Epithelial cell of prostate (primary cell): ENCODE results near the gene RNF149.
"Not testable (repeated sequence)": the region's sequence is repeated elsewhere in the genome, so short reads cannot be mapped to it uniquely, and the experiment has no call there.

Source experiments
- DNase-seq: peaks from one replicate; pipeline ENCODE4 v3.0.0-alpha.2; 2011; ENCODE audit warnings: low read depth, low spot score
- H3K27ac ChIP-seq: fragments of 450-650 bp; 2 replicates; pipeline ENCODE4 v1.5.1; 2017; ENCODE audit warnings: mild to moderate bottlenecking

Gene RNF149, protein sequence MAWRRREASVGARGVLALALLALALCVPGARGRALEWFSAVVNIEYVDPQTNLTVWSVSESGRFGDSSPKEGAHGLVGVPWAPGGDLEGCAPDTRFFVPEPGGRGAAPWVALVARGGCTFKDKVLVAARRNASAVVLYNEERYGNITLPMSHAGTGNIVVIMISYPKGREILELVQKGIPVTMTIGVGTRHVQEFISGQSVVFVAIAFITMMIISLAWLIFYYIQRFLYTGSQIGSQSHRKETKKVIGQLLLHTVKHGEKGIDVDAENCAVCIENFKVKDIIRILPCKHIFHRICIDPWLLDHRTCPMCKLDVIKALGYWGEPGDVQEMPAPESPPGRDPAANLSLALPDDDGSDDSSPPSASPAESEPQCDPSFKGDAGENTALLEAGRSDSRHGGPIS

DNA sequence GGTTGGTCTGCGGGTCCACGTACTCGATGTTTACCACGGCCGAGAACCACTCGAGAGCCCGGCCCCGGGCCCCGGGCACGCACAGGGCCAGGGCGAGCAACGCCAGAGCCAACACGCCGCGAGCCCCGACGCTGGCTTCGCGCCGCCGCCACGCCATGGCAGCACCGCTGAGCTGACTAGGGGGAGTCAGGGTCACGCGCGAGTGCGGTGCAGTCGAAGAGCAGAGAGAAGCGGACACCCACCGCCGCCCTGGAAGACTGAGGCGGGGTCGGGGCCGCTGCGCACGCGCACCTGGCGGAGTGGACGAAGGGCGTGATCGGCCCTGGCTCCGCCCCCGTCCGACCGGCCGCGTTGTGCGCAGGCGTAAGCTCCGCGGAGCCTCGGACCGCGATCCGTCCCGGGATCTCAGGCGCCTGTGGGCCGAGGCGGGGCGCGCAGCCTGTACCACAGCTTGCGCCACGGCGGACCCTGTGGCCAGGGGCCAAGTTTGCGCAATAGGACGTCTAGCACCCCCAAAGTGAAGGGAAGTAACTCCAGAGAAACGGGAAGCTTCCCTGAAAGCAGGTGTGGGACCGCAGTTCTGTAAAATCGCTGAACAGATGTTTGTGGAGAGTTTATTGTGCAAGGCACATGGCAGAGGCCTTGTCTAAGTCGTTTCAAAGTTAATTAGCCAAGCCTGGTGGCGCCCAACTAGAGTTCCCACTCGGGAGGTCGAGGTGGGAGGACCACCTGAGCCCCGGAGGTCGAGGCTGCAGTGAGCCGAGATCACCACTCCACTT is at the start of gene RNF149:
TSS of gene RNF149 (minus strand) at position 270 of the 779 bp plus-strand sequence. CDS start at position 157, 113 bp downstream.
- peak within 1 kb of the TSS; percentile 88 for H3K27ac ChIP-seq
- DNase-seq: no peak

DNA sequence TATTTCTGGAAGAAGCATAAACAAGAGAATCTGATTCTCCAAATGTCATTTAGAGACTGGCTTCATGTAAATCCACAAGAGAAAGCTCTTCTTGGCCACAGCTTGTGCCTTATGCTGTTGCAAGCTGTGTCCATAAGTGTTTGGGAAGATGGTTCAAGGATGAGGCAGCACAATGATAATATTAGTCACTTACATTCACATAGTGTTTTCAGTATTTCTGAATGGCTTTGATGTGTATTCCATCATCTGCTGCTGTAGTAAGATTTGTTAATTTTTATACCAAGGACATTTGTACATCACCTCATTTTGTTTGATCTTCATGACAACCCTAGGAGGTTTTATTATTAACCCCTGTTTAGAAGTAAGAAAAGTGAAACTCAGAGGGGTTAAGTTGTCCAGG is 48.9 kb upstream of the RNF149 start:
- DNase-seq: no peak
- H3K27ac ChIP-seq: peak overlapping the region; percentile 50

DNA sequence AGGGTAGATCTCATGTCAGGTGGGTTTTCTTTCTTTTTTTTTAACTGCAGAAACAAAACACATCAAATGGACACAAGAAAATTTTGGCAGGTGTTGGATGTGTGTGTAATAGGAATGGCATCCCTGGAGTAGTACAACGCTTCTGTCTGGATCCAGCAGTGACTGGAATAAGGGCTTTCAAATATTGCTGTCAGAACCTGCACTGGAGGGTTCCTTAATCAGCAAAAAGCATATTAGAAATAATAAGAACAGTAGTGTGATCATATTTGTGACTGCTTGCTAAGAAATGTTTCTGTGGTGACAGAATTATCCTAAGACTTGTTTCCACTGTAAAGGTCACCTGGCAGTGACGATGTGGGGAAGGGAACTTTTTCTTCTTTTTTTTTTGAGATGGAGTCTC is 48.0 kb upstream of the RNF149 start:
- H3K27ac ChIP-seq: peak overlapping the region; percentile 50
- DNase-seq: no peak

DNA sequence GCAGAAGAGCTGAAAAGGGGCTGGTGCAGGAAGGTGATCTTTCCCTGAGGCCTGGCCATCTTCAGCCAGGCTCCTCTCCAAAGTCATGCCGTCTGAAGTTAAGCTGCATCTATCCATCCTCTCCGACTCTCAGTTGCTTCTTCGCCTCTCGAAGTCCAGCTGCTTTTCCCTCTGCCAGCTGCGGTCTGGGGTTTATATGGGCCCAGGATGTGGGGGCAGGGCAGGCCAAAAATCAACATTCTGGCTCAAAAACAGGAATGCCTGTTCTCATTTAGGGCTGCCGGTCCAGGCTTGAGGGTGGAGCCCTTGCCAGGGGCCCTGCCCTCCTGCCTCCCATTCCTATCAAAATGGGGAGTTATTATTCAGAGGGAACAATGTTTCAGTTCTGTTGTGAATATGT is 47.6 kb upstream of the RNF149 start:
- DNase-seq: no peak
- peak overlapping the region; percentile 50 for H3K27ac ChIP-seq

DNA sequence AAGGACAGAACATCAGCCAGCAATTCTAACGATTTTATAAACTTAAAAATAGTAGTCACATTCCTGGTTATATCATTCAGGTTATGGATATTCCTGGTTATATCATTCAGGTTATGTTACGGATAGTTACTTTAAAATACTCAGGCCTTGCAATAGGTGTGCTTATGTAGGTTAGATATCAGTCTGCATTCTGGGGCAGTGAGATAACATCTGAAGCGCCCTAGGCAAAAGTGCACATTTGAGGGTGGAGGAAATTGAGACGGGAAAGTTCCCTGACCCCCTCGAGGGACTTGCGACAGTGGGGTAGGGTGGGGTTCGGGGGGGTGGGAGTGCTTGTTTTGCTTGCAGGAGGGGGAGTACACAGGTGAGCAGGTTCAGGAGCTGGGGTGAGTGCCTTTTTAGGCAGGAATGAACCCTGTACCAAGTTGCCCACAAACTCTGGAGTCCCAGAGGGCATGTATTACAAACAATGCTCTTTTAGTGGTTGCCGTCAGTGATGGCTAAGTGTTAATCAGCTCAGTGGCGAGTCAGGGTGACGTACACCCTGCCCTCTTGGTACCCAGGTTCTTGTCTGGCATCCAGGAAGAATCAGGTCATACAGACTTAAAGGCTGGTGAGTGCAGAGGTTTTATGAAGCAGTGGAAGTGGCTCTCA is 47.0 kb upstream of the RNF149 start:
- peak overlapping the region; percentile 50 for H3K27ac ChIP-seq
- DNase-seq: peak; percentile 34

DNA sequence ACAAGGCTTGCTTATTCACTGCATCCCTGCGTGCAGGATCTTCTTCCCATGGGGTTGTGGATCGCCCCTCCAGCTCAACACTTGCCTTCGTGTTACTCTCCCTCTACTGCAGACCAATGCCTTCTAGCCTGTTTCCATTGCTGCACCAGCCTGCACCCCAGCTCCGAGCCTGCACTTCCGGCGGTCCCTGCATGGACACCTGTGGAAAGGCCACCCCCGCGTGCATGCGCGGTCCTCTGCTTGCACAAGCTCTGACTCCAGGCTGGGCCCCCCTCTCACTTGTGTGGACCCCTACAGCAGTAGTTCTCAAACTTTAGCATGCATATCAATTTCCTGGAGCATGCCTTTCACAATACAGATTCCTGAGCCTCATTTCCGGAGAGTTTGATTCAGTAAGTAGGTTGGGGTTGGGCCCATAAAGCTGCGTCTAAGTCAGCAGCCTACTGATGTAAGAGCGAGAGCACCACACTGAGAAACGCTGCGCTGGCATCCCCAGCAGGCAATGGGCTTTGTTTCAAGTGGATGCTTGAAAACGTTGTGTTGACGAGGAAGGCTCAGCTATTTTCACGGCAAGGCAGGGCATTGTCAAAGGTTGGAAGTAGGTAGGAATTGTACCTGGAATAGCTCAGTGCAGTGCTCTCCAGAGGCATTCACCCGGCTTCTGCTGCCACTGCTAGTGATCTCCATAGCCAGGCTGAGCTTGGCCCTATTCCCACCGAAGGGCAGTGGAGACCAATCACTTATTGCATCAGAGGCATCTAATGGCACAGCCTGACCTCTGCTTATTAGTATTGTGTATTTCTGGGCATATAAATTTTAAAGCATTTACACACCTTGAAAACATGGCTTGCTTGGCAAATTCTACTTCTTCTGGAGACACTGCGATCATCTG is 46.2 kb upstream of the RNF149 start:
- no peak overlapping the region for H3K27ac ChIP-seq
- no peak for DNase-seq

DNA sequence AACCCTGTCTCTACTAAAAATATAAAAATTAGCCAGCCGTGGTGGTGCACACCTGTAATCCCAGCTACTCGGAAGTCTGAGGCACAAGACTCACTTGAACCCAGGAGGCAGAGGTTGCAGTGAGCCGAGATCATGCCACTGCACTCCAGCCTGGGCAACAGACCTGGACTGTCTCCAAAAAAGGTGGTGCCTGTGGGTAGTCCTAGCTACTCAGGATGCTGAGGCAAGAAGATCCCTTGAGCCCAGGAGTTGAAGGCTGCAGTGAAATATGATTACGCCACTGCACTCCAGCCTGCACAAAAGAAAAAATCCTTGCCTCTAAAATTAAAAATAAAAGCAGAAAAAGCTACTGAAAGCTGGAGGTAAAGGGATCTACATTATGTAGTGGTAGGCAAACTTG is 44.1 kb upstream of the RNF149 start:
- not testable (repeated sequence) for H3K27ac ChIP-seq, DNase-seq

DNA sequence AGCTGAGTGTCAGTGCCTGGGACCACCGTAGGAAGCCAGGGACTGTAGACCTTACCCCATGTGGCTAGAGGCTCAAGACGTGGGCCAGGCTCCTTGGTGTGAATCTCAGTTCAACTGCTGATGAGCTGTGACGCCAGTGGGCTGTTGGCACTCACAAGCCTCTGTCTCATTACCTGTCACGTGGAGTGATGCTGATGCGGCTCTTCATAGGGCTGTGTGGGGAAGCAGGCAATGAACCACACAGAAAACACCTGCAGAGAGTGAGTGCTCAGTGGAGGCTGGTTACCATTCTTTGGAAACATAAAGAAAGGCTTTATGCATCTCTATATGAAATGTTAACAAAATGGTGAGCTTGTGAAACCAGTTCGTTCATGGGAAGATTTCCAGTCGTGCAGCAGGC is 42.7 kb upstream of the RNF149 start:
- no peak for DNase-seq
- H3K27ac ChIP-seq: no peak overlapping the region

DNA sequence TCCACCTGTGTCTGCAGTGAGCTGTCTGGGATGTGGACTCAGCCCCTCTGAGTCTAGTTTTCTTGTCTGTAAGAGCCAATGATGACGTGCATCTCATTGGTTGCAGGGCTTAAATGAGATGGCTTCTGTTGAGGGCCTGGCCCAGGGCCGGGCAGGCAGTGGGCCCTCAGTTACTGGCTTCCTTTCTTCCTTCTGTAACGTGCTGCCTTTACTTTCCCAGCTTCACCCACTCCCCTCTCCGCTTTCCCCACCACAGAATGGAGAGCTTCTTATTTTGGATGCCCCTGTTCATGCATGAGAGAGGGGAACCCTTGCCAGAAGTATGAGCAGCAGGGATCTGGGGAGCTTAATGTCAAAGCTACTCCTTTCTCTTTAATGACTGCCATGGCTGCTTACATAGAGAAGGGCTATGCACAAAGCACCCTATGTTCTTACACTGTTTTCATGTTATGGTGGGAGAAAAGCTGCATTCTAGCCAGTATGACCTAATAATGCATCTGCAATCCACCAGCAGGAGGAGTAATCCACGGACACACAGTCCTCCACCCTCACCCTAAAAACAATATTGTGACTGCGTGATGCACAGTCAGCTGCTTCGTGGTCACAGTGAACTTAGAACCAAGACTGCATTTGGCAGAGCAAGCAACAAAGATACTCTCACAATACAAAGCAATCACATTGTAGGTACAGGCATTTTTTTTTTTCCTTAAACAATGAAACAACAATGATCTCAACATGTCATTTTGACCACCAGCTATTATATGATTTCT is 41.6 kb upstream of the RNF149 start:
- H3K27ac ChIP-seq: no peak overlapping the region
- DNase-seq: no peak

DNA sequence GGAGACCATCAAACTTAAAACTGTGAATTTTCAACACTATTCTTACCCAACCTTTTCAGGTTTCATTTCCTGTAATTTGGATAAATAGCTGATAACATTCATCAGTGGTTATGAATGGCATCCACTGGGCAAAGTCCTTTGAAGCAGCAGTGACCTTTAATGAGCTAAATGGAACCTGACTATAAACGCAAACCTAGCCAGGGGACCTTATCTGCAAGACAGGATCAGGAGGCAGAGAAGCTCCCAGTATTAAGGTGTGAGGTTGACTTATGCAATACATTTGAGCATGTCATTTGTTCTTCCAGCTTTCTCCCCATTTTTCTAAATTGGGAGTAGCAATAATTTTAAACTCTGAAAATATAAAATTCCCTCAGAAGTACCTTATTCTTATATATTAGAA is 40.4 kb upstream of the RNF149 start:
- DNase-seq: no peak

DNA sequence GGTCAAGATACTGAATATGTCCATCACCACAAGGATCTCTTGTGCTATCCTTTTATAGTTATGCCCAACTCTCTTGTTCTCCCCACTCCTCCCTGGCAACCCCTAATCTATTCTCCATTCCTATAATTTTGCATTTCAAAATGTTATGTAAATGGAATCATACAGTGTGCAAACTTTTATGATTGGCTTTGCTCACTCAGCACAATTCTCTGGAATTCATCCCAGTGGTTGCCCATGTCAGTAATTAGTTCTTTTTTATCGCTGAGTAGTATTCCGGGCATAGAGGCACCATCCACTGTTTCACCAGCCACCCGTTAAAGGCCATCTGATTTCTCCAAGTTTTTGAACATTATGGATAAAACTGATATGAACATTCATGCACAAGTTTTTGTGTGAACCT is 38.4 kb upstream of the RNF149 start:
- no peak overlapping the region for H3K27ac ChIP-seq
- DNase-seq: no peak

More for the DNA sequence above, 40.4 kb upstream of the RNF149 start:
- no peak overlapping the region for H3K27ac ChIP-seq

DNA sequence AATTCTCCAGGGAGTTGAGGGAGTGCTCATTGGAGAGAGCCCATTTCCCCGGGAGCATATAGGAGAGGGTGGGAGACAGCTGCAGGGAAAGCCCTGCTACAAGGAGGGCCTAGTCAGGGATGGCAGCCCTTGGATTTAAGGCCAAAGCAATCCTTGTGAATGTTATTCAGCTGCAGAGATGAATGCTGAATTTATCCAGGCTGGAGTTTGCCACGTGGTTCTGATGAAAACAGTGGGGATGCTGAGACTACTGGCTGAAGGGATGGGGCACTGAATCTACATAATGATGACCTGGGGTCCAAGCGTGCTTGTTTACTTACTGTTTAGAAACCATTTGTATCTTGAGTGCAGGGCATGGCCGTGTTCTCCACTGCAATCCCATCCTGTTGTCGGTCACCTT is 35.6 kb upstream of the RNF149 start:
- no peak overlapping the region for H3K27ac ChIP-seq
- DNase-seq: no peak

DNA sequence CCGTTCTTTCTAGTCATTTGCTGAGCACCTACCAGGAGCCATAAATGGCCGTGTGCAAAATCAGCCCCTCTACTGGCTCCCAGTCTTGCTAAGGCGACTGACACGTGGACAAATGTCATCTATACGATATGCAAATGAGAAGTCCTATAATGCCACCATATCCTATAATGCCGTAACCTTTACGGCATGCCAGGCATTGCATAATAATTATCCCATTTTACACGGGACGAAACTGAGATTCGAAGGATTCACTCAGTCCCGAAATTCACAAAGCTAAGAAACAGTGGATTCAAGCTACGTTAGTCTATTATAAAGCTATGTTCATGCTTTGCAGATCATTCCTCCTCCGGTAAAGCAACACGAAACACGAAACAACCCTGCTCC is 34.1 kb upstream of the RNF149 start:
- H3K27ac ChIP-seq: no peak overlapping the region
- DNase-seq: no peak

DNA sequence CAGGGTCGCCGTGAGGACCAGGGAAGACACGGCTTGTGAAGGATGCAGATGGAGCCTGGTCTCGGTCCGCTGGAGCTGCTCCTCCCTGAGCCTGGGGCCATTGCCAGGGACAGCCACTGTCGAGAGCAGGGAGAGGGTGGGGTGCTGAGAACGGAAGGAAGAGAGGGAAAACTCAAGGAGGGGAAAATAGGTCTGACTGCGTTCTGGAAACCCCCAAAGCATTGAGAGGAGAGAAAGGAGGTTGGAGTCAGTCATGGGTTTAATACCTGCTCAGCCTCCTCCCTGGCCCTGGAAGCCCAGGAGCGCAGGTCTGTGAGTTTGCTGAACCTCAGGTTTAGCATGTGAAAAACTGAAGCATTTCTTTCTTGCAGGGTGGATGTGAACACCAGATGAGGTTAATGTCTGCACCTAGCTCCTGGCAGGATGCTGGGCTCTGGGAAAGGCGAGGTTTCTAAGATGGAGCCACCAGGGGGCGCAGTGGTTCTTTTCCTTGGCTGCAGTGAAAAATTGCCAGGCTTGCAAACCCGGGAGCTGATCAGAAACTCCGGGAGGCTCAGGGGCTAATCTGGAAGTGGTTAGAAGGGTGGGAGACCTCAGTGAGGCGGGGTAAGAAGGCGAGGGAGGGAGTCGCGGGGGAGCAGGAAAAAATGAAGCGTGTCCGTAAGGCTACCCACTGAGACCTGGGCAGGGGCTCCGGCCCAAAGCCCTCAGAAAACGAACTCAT is 33.6 kb upstream of the RNF149 start:
- no peak overlapping the region for H3K27ac ChIP-seq
- DNase-seq: no peak

DNA sequence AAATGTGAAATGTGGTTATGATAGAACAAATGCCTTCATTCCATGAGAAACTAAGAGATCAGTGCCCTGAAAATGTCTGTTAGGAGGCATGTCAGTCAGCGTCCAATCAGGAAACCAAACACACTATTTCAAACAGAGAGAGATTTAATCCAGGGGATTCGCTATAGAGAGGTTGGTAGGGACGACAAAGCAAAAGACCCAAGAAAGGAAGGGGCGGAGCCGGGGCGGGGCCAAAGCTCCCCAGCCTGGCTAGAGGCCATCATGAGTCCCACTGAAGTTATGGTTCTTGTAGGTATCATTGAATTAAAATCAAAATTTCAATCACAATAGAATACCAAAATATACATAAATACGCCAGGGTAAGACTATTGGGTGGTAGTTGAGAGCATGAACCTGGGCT is 32.9 kb upstream of the RNF149 start:
- no peak overlapping the region for H3K27ac ChIP-seq
- no peak for DNase-seq

DNA sequence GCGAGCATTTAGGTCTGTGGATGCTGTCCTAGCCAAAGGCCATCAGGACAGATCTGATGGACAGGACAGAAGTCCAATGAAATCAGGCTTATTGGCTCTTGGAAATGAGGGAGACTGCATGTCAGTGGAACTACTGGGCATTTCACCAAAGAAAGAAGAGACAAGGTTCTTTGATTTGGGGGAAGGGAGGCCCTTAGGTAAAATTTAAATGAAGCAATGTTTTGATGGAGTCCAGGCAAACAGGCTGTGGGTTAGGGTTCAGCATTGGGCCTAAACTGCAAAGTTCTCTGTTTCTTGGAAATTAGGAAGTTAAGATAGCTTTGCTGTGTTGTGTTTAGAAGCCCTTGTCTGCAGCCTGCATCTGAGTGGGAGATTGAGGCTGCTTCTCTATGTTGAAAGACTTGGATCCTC is 31.6 kb upstream of the RNF149 start:
- no peak overlapping the region for H3K27ac ChIP-seq
- no peak for DNase-seq

DNA sequence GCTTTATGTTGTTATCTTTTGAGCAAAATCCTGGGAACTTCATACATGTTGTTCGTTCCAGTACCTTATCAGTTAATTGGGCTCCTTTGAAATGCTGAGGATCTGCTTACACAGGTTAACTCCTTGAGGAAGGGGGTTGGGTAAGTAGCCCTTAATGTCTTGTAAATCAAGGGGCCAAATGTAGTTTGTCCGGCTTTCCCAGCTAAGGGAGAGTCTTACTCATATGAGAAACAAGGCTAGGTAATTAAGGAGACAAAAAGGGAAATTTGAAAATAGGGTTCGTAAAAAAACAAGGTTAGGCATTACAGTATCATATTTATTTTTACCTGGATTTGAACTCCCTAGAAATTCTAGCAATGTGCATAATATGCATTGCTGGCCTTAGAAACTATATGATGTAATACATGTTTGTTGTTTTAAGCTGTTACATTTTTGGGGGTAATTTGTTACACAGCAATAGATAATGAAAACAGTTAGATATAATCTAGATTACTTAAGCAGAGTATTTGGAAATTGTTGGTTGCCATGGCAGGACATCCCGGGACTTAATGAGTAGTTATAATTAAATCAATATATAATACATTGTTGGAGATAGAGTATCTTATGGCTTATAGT is 30.9 kb upstream of the RNF149 start:
- no peak overlapping the region for H3K27ac ChIP-seq
- no peak for DNase-seq

DNA sequence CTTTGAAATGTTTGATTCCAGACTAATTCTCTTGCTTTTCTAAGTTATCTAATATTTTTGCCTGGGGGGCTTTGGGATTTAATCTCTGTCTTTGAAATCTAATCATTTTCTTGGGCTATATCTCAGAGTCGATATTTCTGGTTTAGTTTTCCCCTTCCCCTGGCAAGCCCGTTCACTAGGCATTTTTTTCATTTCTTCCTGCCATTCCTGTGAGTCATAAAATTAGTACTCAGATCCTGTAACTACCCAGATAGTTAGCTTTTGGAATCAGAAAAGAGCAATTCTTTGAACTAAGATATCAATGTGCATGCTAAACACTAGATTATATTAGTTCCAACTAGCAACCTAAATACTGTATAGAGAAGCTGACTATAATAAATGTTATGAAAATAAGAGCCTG is 29.4 kb upstream of the RNF149 start:
- H3K27ac ChIP-seq: peak overlapping the region; percentile 20
- no peak for DNase-seq
